Hepatic stellate cell (primary cell): ENCODE data around the gene ANKRD30B.
"Not testable (repeated sequence)": the region's sequence is repeated elsewhere in the genome, so short reads cannot be mapped to it uniquely, and the experiment has no call there.

Experiments used
- DNase-seq: peaks from one replicate; pipeline ENCODE4 v3.0.0; 2011; ENCODE audit warnings: low spot score

The ANKRD30B gene

DNA sequence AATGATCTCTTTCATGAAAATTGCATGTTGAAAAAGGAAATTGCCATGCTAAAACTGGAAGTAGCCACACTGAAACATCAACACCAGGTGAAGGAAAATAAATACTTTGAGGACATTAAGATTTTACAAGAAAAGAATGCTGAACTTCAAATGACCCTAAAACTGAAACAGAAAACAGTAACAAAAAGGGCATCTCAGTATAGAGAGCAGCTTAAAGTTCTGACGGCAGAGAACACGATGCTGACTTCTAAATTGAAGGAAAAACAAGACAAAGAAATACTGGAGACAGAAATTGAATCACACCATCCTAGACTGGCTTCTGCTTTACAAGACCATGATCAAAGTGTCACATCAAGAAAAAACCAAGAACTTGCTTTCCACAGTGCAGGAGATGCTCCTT, 103.6 kb downstream of the ANKRD30B start:
- not testable (repeated sequence) for DNase-seq

DNA sequence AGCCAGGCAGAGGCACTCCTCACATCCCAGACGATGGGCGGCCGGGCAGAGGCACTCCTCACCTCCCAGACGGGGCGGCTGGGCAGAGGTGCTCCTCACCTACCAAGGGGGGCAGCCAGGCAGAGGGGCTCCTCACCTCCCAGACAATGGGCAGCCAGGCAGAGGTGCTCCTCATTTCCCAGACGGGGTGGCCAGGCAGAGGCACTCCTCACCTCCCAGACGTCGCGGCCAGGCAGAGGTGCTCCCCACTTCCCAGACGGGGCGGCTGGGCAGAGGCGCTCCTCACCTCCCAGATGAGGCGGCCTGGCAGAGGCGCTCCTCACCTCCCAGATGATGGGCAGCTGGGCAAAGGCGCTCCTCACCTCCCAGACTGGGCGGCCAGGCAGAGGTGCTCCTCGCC, 107.7 kb downstream of the ANKRD30B start:
- not testable (repeated sequence) for DNase-seq

GRCh38 chr18:14856256-14856655, 108.3 kb downstream of the ANKRD30B start:
- not testable (repeated sequence) for DNase-seq

DNA sequence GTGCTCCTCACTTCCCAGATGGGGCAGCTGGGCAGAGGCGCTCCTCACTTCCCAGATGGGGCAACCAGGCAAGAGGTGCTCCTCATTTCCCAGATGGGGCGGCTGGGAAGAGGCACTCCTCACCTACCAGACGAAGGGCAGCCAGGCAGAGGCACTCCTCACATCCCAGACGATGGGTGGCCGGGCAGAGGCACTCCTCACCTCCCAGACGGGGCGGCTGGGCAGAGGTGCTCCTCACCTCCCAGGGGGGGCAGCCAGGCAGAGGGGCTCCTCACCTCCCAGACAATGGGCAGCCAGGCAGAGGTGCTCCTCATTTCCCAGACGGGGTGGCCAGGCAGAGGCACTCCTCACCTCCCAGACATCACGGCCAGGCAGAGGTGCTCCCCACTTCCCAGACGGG, 110.5 kb downstream of the ANKRD30B start:
- DNase-seq, result not testable (repeated sequence)

DNA sequence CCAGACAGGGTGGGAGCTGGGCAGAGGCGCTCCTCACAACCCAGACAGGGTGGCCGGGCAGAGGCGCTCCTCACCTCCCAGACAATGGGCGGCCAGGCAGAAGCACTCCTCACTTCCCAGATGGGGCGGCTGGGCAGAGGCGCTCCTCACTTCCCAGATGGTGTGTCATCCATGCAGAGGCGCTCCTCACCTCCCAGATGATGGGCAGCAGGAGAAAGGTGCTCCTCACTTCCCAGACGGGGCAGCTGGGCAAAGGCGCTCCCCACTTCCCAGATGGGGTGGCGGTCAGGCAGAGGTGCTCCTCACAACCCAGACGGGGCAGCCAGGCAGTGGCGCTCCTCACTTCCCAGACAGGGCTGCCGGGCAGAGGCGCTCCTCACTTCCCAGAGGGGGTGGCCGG, 112.0 kb downstream of the ANKRD30B start:
- DNase-seq, result not testable (repeated sequence)

GRCh38 chr18:14866426-14866825, 118.5 kb downstream of the ANKRD30B start:
- not testable (repeated sequence) for DNase-seq

GRCh38 chr18:14867988-14868387, 120.0 kb downstream of the ANKRD30B start:
- DNase-seq, result not testable (repeated sequence)

- not testable (repeated sequence) for DNase-seq
Measured at GRCh38 chr18:14868825-14869224, 120.9 kb downstream of the ANKRD30B start.

GRCh38 chr18:14878826-14879225, 130.9 kb downstream of the ANKRD30B start:
- not testable (repeated sequence) for DNase-seq

GRCh38 chr18:14900435-14900834, 152.5 kb downstream of the ANKRD30B start:
- DNase-seq, result no peak
